Right cardiac atrium (tissue), 5 donors: Measurements from ENCODE around the gene LSM12. TPM values are rescaled to one million over a fixed set of nuclear protein-coding genes. Genes with fewer than 3 reads are reported as not detected.

Experiments
- ATAC-seq, 2 donors: fragments of 200-7000 bp; cut with Tn5 transposase; one replicate each; pipeline versions ENCODE4 v1.8.0 to v1.9.1; 2020; ENCODE audit warnings: moderate library complexity in 2 of 2, mild to moderate bottlenecking in 1 of 2
- DNase-seq, 3 donors: peaks; one replicate each; pipeline ENCODE4 v3.0.0-alpha.2; 2020
- H3K27ac ChIP-seq: one replicate; pipeline ENCODE4 v1.5.1; 2013; ENCODE audit warnings: mild to moderate bottlenecking, low read length, control low read depth, moderate library complexity
- H3K27me3 ChIP-seq: one replicate; pipeline ENCODE4 v1.6.1; 2013; ENCODE audit not compliant: control insufficient read depth, insufficient read depth
- H3K4me1 ChIP-seq: one replicate; pipeline ENCODE4 v1.6.1; 2013; ENCODE audit warnings: low read length; ENCODE audit not compliant: control insufficient read depth, insufficient read depth
- H3K4me3 ChIP-seq: one replicate; pipeline ENCODE4 v1.5.1; 2013; ENCODE audit warnings: low read length, control low read depth
- H3K9me3 ChIP-seq: one replicate; pipeline ENCODE4 v1.6.1; 2013; ENCODE audit warnings: low read length; ENCODE audit not compliant: control insufficient read depth
- WGBS: extraction: QIAGEN DNeasy Blood & Tissue Kit; methylation state at CpG from one replicate; pipeline ENCODE4 v1.1.7; 2013; 5-methylcytosine and 5-hydroxymethylcytosine counted together
- intact Hi-C, 4 donors: fragments of 100-400 bp; cut with DNase I; formaldehyde crosslinking; loops; one replicate each; pipeline versions ENCODE4 v1.11.0 to v1.14.0; 2022 to 2023
- polyA plus RNA-seq: library from polyadenylated mRNA; stranded (reverse); fragments of 200-250 nt; gene quantifications from one replicate; pipeline ENCODE4 v1.2.3, GENCODE V29; 2013
- total RNA-seq, 4 donors: library from RNA; stranded (reverse); fragmentation: NEBNext Ultra II Directional; extraction: Animal tissue kit (Norgen Biotek cat#: 25700); gene quantifications; one replicate each; pipeline ENCODE4 v1.2.1, GENCODE V29; 2021
- donor health status: healthy with polysubstance abuse.
- donor health status: DM: no; HTN: yes; CAD: no.
- donor health status: DM: no; HTN: no; CAD: no.
- donor health status: DM: no; HTN: yes; CAD: no; lungs with severe emphysema.
- donor health status: DM: yes; HTN: yes; CAD: no.

Gene LSM12
- total and polyA plus RNA-seq, 5 donors = 35.0 to 54.9 (median 48.5) TPM

GRCh38 chr17:44071772-44072171, 5.3 kb upstream of the LSM12 start:
- ATAC-seq (no peak), DNase-seq (no peak)
- H3K27me3 ChIP-seq = no peaks in the 10 kb centered on the region
- H3K4me3 ChIP-seq = no peak overlapping the region
- intact Hi-C loops = no loop called here
- H3K9me3 ChIP-seq = no peaks in the 10 kb centered on the region
- WGBS = 37% methylated on average over 2 of the region's 2 CpGs
- peak overlapping the region; percentile 20 for H3K27ac ChIP-seq
- H3K4me1 ChIP-seq = peaks cover 2% of the 10 kb centered on the region

GRCh38 chr17:44071198-44071520, 4.7 kb upstream of the LSM12 start:
- H3K27me3 ChIP-seq = no peaks in the 10 kb centered on the region
- no peaks in the 10 kb centered on the region for H3K9me3 ChIP-seq
- ATAC-seq (peak in 1 of 2 donors; percentile 43), DNase-seq (no peak)
- peak overlapping the region; percentile 66 for H3K4me3 ChIP-seq
- 3% methylated on average over 3 of the region's 3 CpGs for WGBS
- H3K4me1 ChIP-seq = peaks cover 2% of the 10 kb centered on the region
- intact Hi-C loops = no loop called here
- H3K27ac ChIP-seq = peak overlapping the region; percentile 92

GRCh38 chr17:44070455-44071197, 4.2 kb upstream of the LSM12 start, which contains the start of gene G6PC3:
Gene G6PC3 (plus strand): TSS chr17:44070735. CDS start chr17:44070966, 231 bp downstream.
- ATAC-seq (peak; percentile 95 to 96), DNase-seq (peak; percentile 96 to 98 (median 97))
- Histone ChIP-seq H3K4me3 (peak within 1 kb of the TSS; percentile 66), H3K27me3 (no peaks in the 10 kb centered on the region), H3K27ac (peak within 1 kb of the TSS; percentile 92), H3K4me1 (peaks cover 2% of the 10 kb centered on the region), H3K9me3 (no peaks in the 10 kb centered on the region)
- intact Hi-C loops = no loop called here
- WGBS = under 1% methylated on average over 53 of the region's 53 CpGs

- DNase-seq (no peak), ATAC-seq (peak in 1 of 2 donors; percentile 1)
- Histone ChIP-seq H3K4me1 (peaks cover 4% of the 10 kb centered on the region), H3K9me3 (no peaks in the 10 kb centered on the region), H3K27ac (peak overlapping the region; percentile 62), H3K27me3 (no peaks in the 10 kb centered on the region), H3K4me3 (peak overlapping the region; percentile 66)
- WGBS = 12% methylated on average over 7 of the region's 7 CpGs
- intact Hi-C loops = no loop called here
These were observed 3.5 kb upstream of the LSM12 start for GRCh38 chr17:44069974-44070454.

- no peaks in the 10 kb centered on the region for H3K9me3 ChIP-seq
- no peaks in the 10 kb centered on the region for H3K27me3 ChIP-seq
- intact Hi-C loops = no loop called here
- DNase-seq (no peak), ATAC-seq (no peak)
- peaks cover 4% of the 10 kb centered on the region for H3K4me1 ChIP-seq
- WGBS = 85% methylated on average over 9 of the region's 9 CpGs
- H3K4me3 ChIP-seq = no peak overlapping the region
- H3K27ac ChIP-seq = no peak overlapping the region
These were observed 1.1 kb upstream of the LSM12 start for GRCh38 chr17:44067545-44067940.

GRCh38 chr17:44065668-44066203, 735 bp downstream of the LSM12 start:
- Histone ChIP-seq H3K27me3 (no peaks in the 10 kb centered on the region), H3K27ac (peak overlapping the region; percentile 87), H3K4me1 (peaks cover 4% of the 10 kb centered on the region), H3K9me3 (no peaks in the 10 kb centered on the region), H3K4me3 (peak overlapping the region; percentile 89)
- intact Hi-C loops = no loop called here
- ATAC-seq = no peak
- no peak for DNase-seq
- WGBS = 3% methylated on average over 9 of the region's 9 CpGs

- ATAC-seq (no peak), DNase-seq (no peak)
- no peaks in the 10 kb centered on the region for H3K27me3 ChIP-seq
- intact Hi-C loops = no loop called here
- H3K4me3 ChIP-seq = no peak overlapping the region
- no peak overlapping the region for H3K27ac ChIP-seq
- 59% methylated on average over 10 of the region's 10 CpGs for WGBS
- no peaks in the 10 kb centered on the region for H3K9me3 ChIP-seq
- peaks cover 2% of the 10 kb centered on the region for H3K4me1 ChIP-seq
These were observed 2.5 kb downstream of the LSM12 start for GRCh38 chr17:44063704-44064639.

- Histone ChIP-seq H3K27ac (no peak overlapping the region), H3K9me3 (no peaks in the 10 kb centered on the region), H3K27me3 (no peaks in the 10 kb centered on the region), H3K4me3 (no peak overlapping the region), H3K4me1 (peaks cover 2% of the 10 kb centered on the region)
- no peak for DNase-seq
- ATAC-seq = no peak
- WGBS = 92% methylated on average over 15 of the region's 15 CpGs
- intact Hi-C loops = no loop called here
These were observed 3.6 kb downstream of the LSM12 start for GRCh38 chr17:44062871-44063270.

- Histone ChIP-seq H3K4me3 (no peak overlapping the region), H3K4me1 (peaks cover 2% of the 10 kb centered on the region), H3K27me3 (no peaks in the 10 kb centered on the region), H3K27ac (no peak overlapping the region), H3K9me3 (no peaks in the 10 kb centered on the region)
- DNase-seq (no peak), ATAC-seq (no peak)
- intact Hi-C loops = no loop called here
- 58% methylated on average over 1 of the region's 1 CpG for WGBS
These were observed 5.0 kb downstream of the LSM12 start for GRCh38 chr17:44061446-44061845.

- no peak for DNase-seq
- Histone ChIP-seq H3K4me3 (no peak overlapping the region), H3K9me3 (no peaks in the 10 kb centered on the region), H3K27ac (no peak overlapping the region), H3K27me3 (no peaks in the 10 kb centered on the region), H3K4me1 (no peaks in the 10 kb centered on the region)
- 70% methylated on average over 14 of the region's 14 CpGs for WGBS
- ATAC-seq = no peak
- intact Hi-C loops = no loop called here
These were observed 7.2 kb downstream of the LSM12 start for GRCh38 chr17:44059101-44059892.
